VCaP (cell line): ENCODE results near the gene TMEM11.
A peak's percentile ranks its signal among the peaks of the same experiment; 100 is the strongest.

Experiments
- H3K27ac ChIP-seq: fragments of 450-650 bp; 2 replicates; pipeline ENCODE4 v1.5.1; 2017
- CTCF ChIP-seq: fragments of 450-650 bp; conservative IDR thresholded peaks from 2 replicates; pipeline ENCODE4 v1.5.1; 2017; ENCODE audit warnings: mild to moderate bottlenecking, moderate library complexity

TMEM11 gene

GRCh38 chr17:21252289-21252795 is 38.4 kb upstream of the TMEM11 start:
- H3K27ac ChIP-seq: peak overlapping the region; percentile 49; the same call in 1 of the 2 replicates
- TF ChIP-seq CTCF: no peak

- H3K27ac ChIP-seq: no peak overlapping the region
- no peak for TF ChIP-seq CTCF
These were observed 37.5 kb upstream of the TMEM11 start for GRCh38 chr17:21251337-21252010.

- H3K27ac ChIP-seq: no peak overlapping the region
- TF ChIP-seq CTCF: no peak
These were observed 36.9 kb upstream of the TMEM11 start for GRCh38 chr17:21250854-21251253.

- H3K27ac ChIP-seq: no peak overlapping the region
- TF ChIP-seq CTCF: no peak
These were observed 36.2 kb upstream of the TMEM11 start for GRCh38 chr17:21249920-21250703.

GRCh38 chr17:21249086-21249795 is 35.3 kb upstream of the TMEM11 start:
- TF ChIP-seq CTCF: no peak
- H3K27ac ChIP-seq: no peak overlapping the region

GRCh38 chr17:21248500-21248899 is 34.5 kb upstream of the TMEM11 start:
- H3K27ac ChIP-seq: no peak overlapping the region
- TF ChIP-seq CTCF: no peak

GRCh38 chr17:21247552-21248258 is 33.7 kb upstream of the TMEM11 start:
- TF ChIP-seq CTCF: no peak
- H3K27ac ChIP-seq: no peak overlapping the region
